ENCODE measurements around the gene NINJ1.

DNA sequence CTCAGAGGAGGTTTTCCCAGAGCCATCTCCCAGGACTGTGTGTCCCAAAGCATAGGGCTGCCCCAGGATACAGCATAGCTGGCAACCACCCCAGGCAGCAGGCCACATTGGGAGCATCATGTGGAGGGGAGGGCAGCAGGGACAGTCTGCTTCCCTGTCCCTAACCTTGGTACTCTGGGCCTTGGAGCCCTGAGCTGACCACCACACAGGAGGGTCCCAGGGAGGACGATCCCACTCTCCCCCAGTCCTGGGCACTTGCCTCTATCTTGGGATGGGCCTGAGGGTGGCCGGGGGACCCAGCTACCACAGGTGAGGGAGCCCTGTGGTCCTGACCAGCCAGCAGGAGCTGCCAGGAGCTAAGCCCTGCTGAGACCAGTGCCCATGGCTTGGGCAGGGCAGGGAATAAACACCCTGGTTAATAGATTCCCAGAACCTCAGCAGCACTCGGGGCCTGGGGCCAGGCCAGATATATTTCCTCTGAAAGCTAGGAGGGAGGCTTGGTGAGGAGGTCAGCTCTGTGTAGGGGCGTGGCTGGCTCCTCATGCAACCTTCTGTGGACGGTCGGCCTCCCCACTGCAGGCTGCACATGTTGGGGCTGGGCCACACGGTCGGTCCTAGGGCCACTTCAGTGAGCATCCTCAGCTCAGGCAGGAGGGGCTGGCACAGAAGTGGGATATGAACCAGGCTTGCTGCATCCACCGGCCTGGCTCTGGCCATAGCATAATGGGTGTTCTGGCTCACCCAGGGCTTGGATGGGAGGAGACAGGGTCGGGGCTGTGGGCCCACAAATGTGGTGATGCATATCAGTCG lies 4.2 kb downstream of the NINJ1 start:
- no peak for TF ChIP-seq SUZ12 (IDR thresholded peaks at IDR 0.05; ENCODE audit: extremely low read depth, insufficient read depth, insufficient read length)
- TF ChIP-seq YY1 (IDR thresholded peaks at IDR 0.05; ENCODE audit: insufficient read depth, insufficient read length), result no peak
